Measurements from ENCODE around the gene NSUN2.

GRCh38 chr5:6603643-6604042 lies 29.2 kb downstream of the NSUN2 start:
- TF ChIP-seq CTCF (tag by site-specific recombination; IDR thresholded peaks at IDR 0.05) (no peak), ZNF362 (tag by site-specific recombination; IDR thresholded peaks at IDR 0.05) (no peak), ZNF704 (tag by site-specific recombination; IDR thresholded peaks at IDR 0.05) (no peak), FEZF1 (tag by site-specific recombination; IDR thresholded peaks at IDR 0.05) (no peak), ZBTB7A (tag by site-specific recombination; IDR thresholded peaks at IDR 0.05; ENCODE audit: low read depth) (no peak), ZNF138 (tag by site-specific recombination; IDR thresholded peaks at IDR 0.05; ENCODE audit: borderline replicate concordance) (no peak), YY1 (tag by site-specific recombination; IDR thresholded peaks at IDR 0.05) (no peak), ZNF266 (tag by site-specific recombination; IDR thresholded peaks at IDR 0.05; ENCODE audit: low read depth) (no peak), ZSCAN18 (tag by site-specific recombination; IDR thresholded peaks at IDR 0.05) (no peak)
